GM12891 (cell line): ENCODE measurements around the gene LRMDA.

Experiments
- POLR2A ChIP-seq: IDR thresholded peaks from 2 replicates; pipeline ENCODE4 v1.6.1; 2011; ENCODE audit warnings: low read depth, low read length, control low read depth
- POLR2AphosphoS5 ChIP-seq: IDR thresholded peaks from 2 replicates; pipeline ENCODE4 v1.6.1; 2011; ENCODE audit warnings: low read depth, low read length, control low read depth
- SPI1 ChIP-seq: IDR thresholded peaks from 2 replicates; pipeline ENCODE4 v1.6.1; 2011; ENCODE audit warnings: low read depth, low read length, control low read depth
- TAF1 ChIP-seq: IDR thresholded peaks from 2 replicates; pipeline ENCODE4 v1.6.1; 2011; ENCODE audit warnings: low read depth, low read length, control low read depth

DNA sequence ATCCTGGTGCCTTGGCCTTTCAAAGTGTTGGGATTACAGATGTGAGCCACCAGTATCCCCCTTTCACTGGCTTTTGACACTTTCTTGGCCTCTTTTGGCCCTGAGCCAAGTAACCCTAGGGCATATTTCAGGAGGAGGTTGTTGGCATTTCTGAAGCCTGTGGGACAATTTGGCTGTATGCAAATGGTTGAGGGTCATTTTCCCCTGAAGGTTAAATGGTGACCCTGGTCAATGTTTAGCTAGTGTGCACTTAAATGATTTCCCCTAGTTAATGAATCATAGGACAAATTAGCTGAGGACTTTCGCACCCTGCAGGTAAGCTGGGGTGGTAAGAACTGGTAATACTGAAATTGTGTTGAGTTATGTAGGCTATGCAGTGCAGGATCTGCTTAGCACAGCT lies 660.5 kb downstream of the LRMDA start:
- no peak for TF ChIP-seq POLR2A
- TF ChIP-seq TAF1 = no peak
- TF ChIP-seq POLR2AphosphoS5 = no peak
- TF ChIP-seq SPI1 = no peak
